Neural progenitor cell (in vitro differentiated cells): ENCODE data around the gene GPC4. TPM values are rescaled to one million over a fixed set of nuclear protein-coding genes. Genes with fewer than 3 reads are reported as not detected.
A peak's percentile ranks its signal among the peaks of the same experiment; 100 is the strongest.

Experiments
- DNase-seq: peaks from one replicate; pipeline ENCODE4 v3.0.0-alpha.2; 2016; ENCODE audit warnings: low spot score
- H2AFZ ChIP-seq: fragments of 200-600 bp; sonication (generic); replicated peaks from 2 replicates; pipeline ENCODE4 v1.6.1; 2016; ENCODE audit warnings: antibody characterized with exemption
- H3F3A ChIP-seq: fragments of 200-600 bp; sonication (generic); 2 replicates; pipeline ENCODE4 v1.6.1; 2016; ENCODE audit warnings: antibody characterized with exemption, low read depth
- H3K27ac ChIP-seq: fragments of 200-600 bp; sonication (generic); 2 replicates; pipeline ENCODE4 v1.5.1; 2016; ENCODE audit warnings: mild to moderate bottlenecking
- H3K27me3 ChIP-seq: fragments of 200-600 bp; sonication (generic); 2 replicates; pipeline ENCODE4 v1.6.1; 2016; ENCODE audit warnings: mild to moderate bottlenecking, moderate library complexity
- H3K36me3 ChIP-seq: fragments of 200-600 bp; sonication (generic); 2 replicates; pipeline ENCODE4 v1.5.1; 2016
- H3K4me1 ChIP-seq: fragments of 200-600 bp; sonication (generic); 2 replicates; pipeline ENCODE4 v1.6.1; 2016; ENCODE audit warnings: mixed run types
- H3K4me2 ChIP-seq: fragments of 200-600 bp; sonication (generic); 2 replicates; pipeline ENCODE4 v1.6.1; 2016
- H3K4me3 ChIP-seq: fragments of 200-600 bp; sonication (generic); 2 replicates; pipeline ENCODE4 v1.5.1; 2016
- H3K79me2 ChIP-seq: fragments of 200-600 bp; sonication (generic); 2 replicates; pipeline ENCODE4 v1.6.1; 2016; ENCODE audit warnings: low read depth
- H3K9ac ChIP-seq: fragments of 200-600 bp; sonication (generic); 2 replicates; pipeline ENCODE4 v1.6.1; 2016
- H3K9me3 ChIP-seq: fragments of 200-600 bp; sonication (generic); 2 replicates; pipeline ENCODE4 v1.5.1; 2016; ENCODE audit warnings: low read depth
- H4K20me1 ChIP-seq: fragments of 200-600 bp; sonication (generic); 2 replicates; pipeline ENCODE4 v1.6.1; 2016; ENCODE audit warnings: low read depth
- H3K27ac Mint-ChIP-seq: 3 replicates; pipeline ENCODE4 v1.8.0; 2021; ENCODE audit warnings: mixed read lengths
- H3K27me3 Mint-ChIP-seq: 2 replicates; pipeline ENCODE4 v1.8.0; 2022; ENCODE audit warnings: low read depth, mild to moderate bottlenecking, inconsistent platforms, moderate library complexity, mixed read lengths; ENCODE audit not compliant: insufficient read depth
- H3K36me3 Mint-ChIP-seq: 3 replicates; pipeline ENCODE4 v1.8.0; 2021; ENCODE audit warnings: mixed read lengths
- H3K4me1 Mint-ChIP-seq: 3 replicates; pipeline ENCODE4 v1.8.0; 2021; ENCODE audit warnings: mixed read lengths
- H3K4me3 Mint-ChIP-seq: 3 replicates; pipeline ENCODE4 v1.8.0; 2021; ENCODE audit warnings: mild to moderate bottlenecking, moderate library complexity, mixed read lengths
- H3K9me3 Mint-ChIP-seq: 3 replicates; pipeline ENCODE4 v1.8.0; 2020; ENCODE audit warnings: mixed read lengths
- CTCF ChIP-seq: fragments of 200-600 bp; sonication (generic); IDR thresholded peaks from 2 replicates; pipeline ENCODE4 v1.5.1; 2017; ENCODE audit warnings: antibody characterized with exemption, mild to moderate bottlenecking
- EZH2 ChIP-seq: fragments of 200-600 bp; sonication (generic); IDR thresholded peaks from 2 replicates; pipeline ENCODE4 v1.6.1; 2017; ENCODE audit warnings: antibody characterized with exemption, mild to moderate bottlenecking, moderate library complexity
- EZH2phosphoT487 ChIP-seq: fragments of 200-600 bp; sonication (generic); IDR thresholded peaks from 2 replicates; pipeline ENCODE4 v1.6.1; 2017; ENCODE audit warnings: antibody characterized with exemption
- total RNA-seq: library from RNA; depleted of rRNA; stranded (reverse); fragments of >200 nt; gene quantifications from 2 replicates; pipeline ENCODE4 v1.2.3, GENCODE V29; 2015; ENCODE audit warnings: low replicate concordance

Gene GPC4
- total RNA-seq, 1 donor from 2014 or later = 23.6 TPM

- DNase-seq = no peak
- peaks cover 19% of the 10 kb centered on the region for H3F3A ChIP-seq
- Mint-ChIP-seq H3K27ac (peak overlapping the region; percentile 10), H3K36me3 (no peaks in the 10 kb centered on the region), H3K4me3 (peak overlapping the region; percentile 33), H3K27me3 (peaks cover 25% of the 10 kb centered on the region), H3K9me3 (no peaks in the 10 kb centered on the region), H3K4me1 (peaks cover 53% of the 10 kb centered on the region)
- H2AFZ ChIP-seq = no peak overlapping the region
- H3K79me2 ChIP-seq = no peaks in the 10 kb centered on the region
- H3K4me3 ChIP-seq = no peak overlapping the region
- TF ChIP-seq CTCF (no peak), EZH2 (no peak), EZH2phosphoT487 (no peak)
- peaks cover 23% of the 10 kb centered on the region for H3K4me1 ChIP-seq
- peak overlapping the region; percentile 41 for H3K4me2 ChIP-seq
- no peak overlapping the region for H3K9ac ChIP-seq
- no peak overlapping the region for H3K27ac ChIP-seq
- H3K36me3 ChIP-seq = no peaks in the 10 kb centered on the region
- H4K20me1 ChIP-seq = no peaks in the 10 kb centered on the region
- no peaks in the 10 kb centered on the region for H3K27me3 ChIP-seq
- H3K9me3 ChIP-seq = no peaks in the 10 kb centered on the region
Measured at GRCh38 chrX:133267621-133268020, 147.7 kb downstream of the GPC4 start.

- Histone ChIP-seq H3K4me2 (peak overlapping the region; percentile 58), H4K20me1 (no peaks in the 10 kb centered on the region), H3K4me1 (peaks cover 18% of the 10 kb centered on the region), H3K36me3 (no peaks in the 10 kb centered on the region), H3K79me2 (no peaks in the 10 kb centered on the region), H3K27ac (no peak overlapping the region), H3K9me3 (no peaks in the 10 kb centered on the region), H3K9ac (no peak overlapping the region), H3K27me3 (no peaks in the 10 kb centered on the region), H3F3A (peaks cover 19% of the 10 kb centered on the region), H2AFZ (no peak overlapping the region), H3K4me3 (no peak overlapping the region)
- DNase-seq = peak; percentile 93
- TF ChIP-seq EZH2 = no peak
- TF ChIP-seq CTCF = no peak
- no peak for TF ChIP-seq EZH2phosphoT487
- peak overlapping the region; percentile 74 for H3K4me3 Mint-ChIP-seq
- H3K36me3 Mint-ChIP-seq = no peaks in the 10 kb centered on the region
- H3K27me3 Mint-ChIP-seq = peaks cover 20% of the 10 kb centered on the region
- peaks cover 3% of the 10 kb centered on the region for H3K9me3 Mint-ChIP-seq
- peak overlapping the region; percentile 97 for H3K27ac Mint-ChIP-seq
- H3K4me1 Mint-ChIP-seq = peaks cover 51% of the 10 kb centered on the region
Measured at GRCh38 chrX:133265331-133265730, 150.0 kb downstream of the GPC4 start.

GRCh38 chrX:133258481-133258880 lies 156.8 kb downstream of the GPC4 start:
- Histone ChIP-seq H3K9ac (no peak overlapping the region), H3F3A (no peaks in the 10 kb centered on the region), H3K79me2 (no peaks in the 10 kb centered on the region), H3K27me3 (no peaks in the 10 kb centered on the region), H3K4me2 (no peak overlapping the region), H3K27ac (no peak overlapping the region), H3K9me3 (peaks cover 7% of the 10 kb centered on the region), H3K36me3 (no peaks in the 10 kb centered on the region), H3K4me3 (no peak overlapping the region), H3K4me1 (no peaks in the 10 kb centered on the region), H2AFZ (no peak overlapping the region), H4K20me1 (no peaks in the 10 kb centered on the region)
- H3K9me3 Mint-ChIP-seq = peaks cover 6% of the 10 kb centered on the region
- TF ChIP-seq EZH2phosphoT487 (no peak), EZH2 (no peak), CTCF (no peak)
- H3K27me3 Mint-ChIP-seq = peaks cover 6% of the 10 kb centered on the region
- H3K4me1 Mint-ChIP-seq = peaks cover 20% of the 10 kb centered on the region
- no peaks in the 10 kb centered on the region for H3K36me3 Mint-ChIP-seq
- H3K27ac Mint-ChIP-seq = no peak overlapping the region
- no peak overlapping the region for H3K4me3 Mint-ChIP-seq
- DNase-seq = no peak
